MM.1S (cell line): ENCODE measurements around the gene ZHX3.

Source experiments
- DNase-seq: peaks from one replicate; pipeline ENCODE4 v3.0.0-alpha.2; 2015
- H2AFZ ChIP-seq: fragments of 300-600 bp; sonication (generic); 2 replicates; pipeline ENCODE4 v1.6.0; 2016; ENCODE audit warnings: antibody characterized with exemption, low read length
- H3F3A ChIP-seq: fragments of 300-600 bp; sonication (generic); 2 replicates; pipeline ENCODE4 v1.6.1; 2016; ENCODE audit warnings: mild to moderate bottlenecking, antibody characterized with exemption, low read length, moderate library complexity, mixed read lengths; ENCODE audit not compliant: insufficient read depth
- H3K27ac ChIP-seq: fragments of 300-600 bp; sonication (generic); 2 replicates; pipeline ENCODE4 v1.5.1; 2016; ENCODE audit warnings: mild to moderate bottlenecking, low read length
- H3K27me3 ChIP-seq: fragments of 300-600 bp; sonication (generic); replicated peaks from 2 replicates; pipeline ENCODE4 v1.6.0; 2016; ENCODE audit warnings: low read length; ENCODE audit not compliant: insufficient read depth
- H3K36me3 ChIP-seq: fragments of 300-600 bp; sonication (generic); replicated peaks from 2 replicates; pipeline ENCODE4 v1.6.1; 2016; ENCODE audit warnings: mild to moderate bottlenecking, low read length, mixed read lengths; ENCODE audit not compliant: insufficient read depth
- H3K4me1 ChIP-seq: fragments of 300-600 bp; sonication (generic); 2 replicates; pipeline ENCODE4 v1.6.1; 2016; ENCODE audit warnings: low read length, mixed read lengths
- H3K4me2 ChIP-seq: fragments of 300-600 bp; sonication (generic); 2 replicates; pipeline ENCODE4 v1.6.0; 2016; ENCODE audit warnings: low read depth, low read length
- H3K4me3 ChIP-seq: fragments of 300-600 bp; sonication (generic); 2 replicates; pipeline ENCODE4 v1.5.1; 2016; ENCODE audit warnings: low read length, mixed read lengths
- H3K79me2 ChIP-seq: fragments of 300-600 bp; sonication (generic); 2 replicates; pipeline ENCODE4 v1.6.1; 2016; ENCODE audit warnings: mixed run types, low read length, mixed read lengths
- H3K9ac ChIP-seq: fragments of 300-600 bp; sonication (generic); 2 replicates; pipeline ENCODE4 v1.6.1; 2016; ENCODE audit warnings: low read length, mixed read lengths
- H3K9me2 ChIP-seq: fragments of 300-600 bp; sonication (generic); replicated peaks from 2 replicates; pipeline ENCODE4 v1.6.1; 2016; ENCODE audit warnings: mild to moderate bottlenecking, low read length, mixed read lengths; ENCODE audit not compliant: insufficient read depth
- H3K9me3 ChIP-seq: fragments of 300-600 bp; sonication (generic); replicated peaks from 2 replicates; pipeline ENCODE4 v1.6.1; 2016; ENCODE audit warnings: mild to moderate bottlenecking, low read length, mixed read lengths; ENCODE audit not compliant: insufficient read depth
- H4K20me1 ChIP-seq: fragments of 300-600 bp; sonication (generic); 2 replicates; pipeline ENCODE4 v1.6.1; 2016; ENCODE audit warnings: mild to moderate bottlenecking, low read length, moderate library complexity, mixed read lengths; ENCODE audit not compliant: insufficient read depth
- CTCF ChIP-seq: fragments of 300-600 bp; sonication (generic); IDR thresholded peaks from 2 replicates; pipeline ENCODE4 v1.5.1; 2016; ENCODE audit warnings: antibody characterized with exemption, low read length, mixed read lengths
- EZH2 ChIP-seq: fragments of 300-600 bp; sonication (generic); optimal IDR thresholded peaks from 2 replicates; pipeline ENCODE3; 2017; ENCODE audit warnings: low read depth, mild to moderate bottlenecking, antibody characterized with exemption, low read length, mixed read lengths
- EZH2phosphoT487 ChIP-seq: fragments of 300-600 bp; sonication (generic); IDR thresholded peaks from 2 replicates; pipeline ENCODE4 v1.6.1; 2018; ENCODE audit warnings: antibody characterized with exemption, low read length

Gene ZHX3

GRCh38 chr20:41339957-41340326 is 22.4 kb upstream of the ZHX3 start:
- peak; percentile 81 for DNase-seq

DNA sequence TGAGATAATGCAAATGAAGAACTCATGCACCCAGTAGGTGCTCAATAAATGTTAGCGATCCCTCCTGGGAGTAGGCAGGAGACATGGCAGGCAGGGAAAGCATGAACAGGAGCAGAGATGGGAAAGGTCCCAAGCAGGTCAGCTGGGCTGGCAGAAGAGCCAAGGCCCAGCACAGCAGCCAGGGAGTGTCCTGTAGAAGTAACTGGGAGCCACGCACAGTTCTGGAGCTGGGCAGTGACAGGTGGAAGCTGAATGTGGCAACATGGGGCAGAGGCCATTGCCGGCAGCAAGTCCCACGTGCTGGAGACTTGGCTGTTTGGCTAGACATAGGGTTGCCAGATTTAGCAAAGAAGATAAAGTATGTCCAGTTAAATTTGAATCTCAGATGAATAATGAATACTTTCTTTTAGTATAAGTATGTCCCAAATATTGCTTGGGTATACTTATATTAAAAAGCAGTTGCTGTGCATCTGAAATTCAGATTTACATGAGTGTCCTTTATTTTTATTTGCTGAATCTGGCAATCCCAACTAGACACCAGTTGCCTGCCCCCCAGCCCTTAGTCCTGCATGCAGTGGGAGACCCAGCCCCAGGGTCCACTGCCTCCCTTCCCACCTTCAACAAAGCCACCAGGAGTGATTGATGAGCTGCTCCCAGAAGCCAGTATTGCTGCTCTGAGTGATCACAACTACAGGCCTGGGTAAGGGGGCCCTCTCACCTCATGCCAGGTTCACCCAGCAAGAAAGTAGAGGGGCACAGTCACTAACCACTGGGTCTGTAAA is 19.4 kb upstream of the ZHX3 start:
- no peak overlapping the region for H2AFZ ChIP-seq

More at GRCh38 chr20:41339957-41340326, 22.4 kb upstream of the ZHX3 start:
- Histone ChIP-seq H2AFZ (peak overlapping the region; percentile 50), H3K9me2 (no peaks in the 10 kb centered on the region), H4K20me1 (no peaks in the 10 kb centered on the region), H3F3A (no peaks in the 10 kb centered on the region), H3K4me3 (peak overlapping the region; percentile 32), H3K4me2 (peak overlapping the region; percentile 64), H3K4me1 (peaks cover 24% of the 10 kb centered on the region), H3K9ac (no peak overlapping the region), H3K27ac (no peak overlapping the region), H3K79me2 (no peaks in the 10 kb centered on the region), H3K36me3 (no peaks in the 10 kb centered on the region), H3K27me3 (no peaks in the 10 kb centered on the region), H3K9me3 (no peaks in the 10 kb centered on the region)
- TF ChIP-seq CTCF = peak; percentile 97
- no peak for TF ChIP-seq EZH2phosphoT487

DNA sequence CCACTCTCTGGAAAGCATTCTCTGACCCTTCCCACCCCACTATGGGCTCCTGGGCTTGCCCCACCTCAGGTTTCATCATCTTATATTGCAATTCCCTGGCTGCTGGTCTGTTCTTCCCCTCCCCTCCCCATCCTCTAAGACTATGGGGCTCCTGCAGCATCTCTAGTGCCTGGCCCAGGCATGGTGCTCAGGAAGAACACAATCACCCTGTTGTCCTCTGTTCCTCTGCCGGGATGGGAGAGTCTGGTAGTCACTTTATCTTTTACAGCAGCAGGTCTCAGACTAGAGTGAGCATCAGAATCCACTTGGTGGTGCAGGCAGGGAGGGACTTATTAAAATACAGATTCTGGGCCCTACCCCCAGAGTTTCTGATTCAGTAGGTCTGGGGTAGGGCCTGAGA is 18.1 kb upstream of the ZHX3 start:
- Histone ChIP-seq H3K36me3 (no peaks in the 10 kb centered on the region), H3K79me2 (no peaks in the 10 kb centered on the region), H3K4me2 (no peak overlapping the region), H4K20me1 (no peaks in the 10 kb centered on the region), H3K9ac (no peak overlapping the region), H3F3A (no peaks in the 10 kb centered on the region), H3K4me1 (peaks cover 5% of the 10 kb centered on the region; the same call in 1 of the 2 replicates), H3K4me3 (no peak overlapping the region), H3K27me3 (no peaks in the 10 kb centered on the region), H3K27ac (no peak overlapping the region), H3K9me3 (no peaks in the 10 kb centered on the region), H3K9me2 (no peaks in the 10 kb centered on the region), H2AFZ (no peak overlapping the region)
- TF ChIP-seq EZH2 (no peak), EZH2phosphoT487 (no peak), CTCF (no peak)
- DNase-seq = no peak

More for the DNA sequence above, 19.4 kb upstream of the ZHX3 start:
- no peak overlapping the region for H3K9ac ChIP-seq
- no peak overlapping the region for H3K4me2 ChIP-seq
- no peaks in the 10 kb centered on the region for H3K9me3 ChIP-seq
- no peaks in the 10 kb centered on the region for H3F3A ChIP-seq
- no peak for DNase-seq
- H3K27me3 ChIP-seq = no peaks in the 10 kb centered on the region
- peaks cover 5% of the 10 kb centered on the region; the same call in 1 of the 2 replicates for H3K4me1 ChIP-seq
- no peaks in the 10 kb centered on the region for H4K20me1 ChIP-seq
- no peaks in the 10 kb centered on the region for H3K36me3 ChIP-seq
- no peak overlapping the region for H3K4me3 ChIP-seq
- no peak overlapping the region for H3K27ac ChIP-seq
- H3K9me2 ChIP-seq = no peaks in the 10 kb centered on the region
- H3K79me2 ChIP-seq = no peaks in the 10 kb centered on the region
- TF ChIP-seq EZH2 (no peak), EZH2phosphoT487 (no peak), CTCF (no peak)
